Glutamatergic neuron (in vitro differentiated cells): ENCODE results near the gene SH3BP5. TPM values are rescaled to one million over a fixed set of nuclear protein-coding genes. Genes with fewer than 3 reads are reported as not detected.

Source experiments
- DNase-seq: peaks from one replicate; pipeline ENCODE4 v3.0.0; 2022
- H3K27ac Mint-ChIP-seq: one replicate; pipeline ENCODE4 v1.8.0; 2020; ENCODE audit warnings: mild to moderate bottlenecking, mixed read lengths, inconsistent platforms; ENCODE audit not compliant: unreplicated experiment
- H3K27me3 Mint-ChIP-seq: one replicate; pipeline ENCODE4 v1.8.0; 2020; ENCODE audit warnings: mild to moderate bottlenecking, moderate library complexity, mixed read lengths, inconsistent platforms; ENCODE audit not compliant: unreplicated experiment
- H3K36me3 Mint-ChIP-seq: one replicate; pipeline ENCODE4 v1.8.0; 2020; ENCODE audit warnings: mild to moderate bottlenecking, mixed read lengths, inconsistent platforms; ENCODE audit not compliant: unreplicated experiment
- H3K4me1 Mint-ChIP-seq: one replicate; pipeline ENCODE4 v1.8.0; 2020; ENCODE audit warnings: mild to moderate bottlenecking, low read depth, mixed read lengths, inconsistent platforms; ENCODE audit not compliant: unreplicated experiment
- H3K4me3 Mint-ChIP-seq: one replicate; pipeline ENCODE4 v1.8.0; 2020; ENCODE audit warnings: mild to moderate bottlenecking, mixed read lengths, inconsistent platforms; ENCODE audit not compliant: unreplicated experiment
- H3K9me3 Mint-ChIP-seq: one replicate; pipeline ENCODE4 v1.8.0; 2020; ENCODE audit warnings: mild to moderate bottlenecking, moderate library complexity, mixed read lengths, inconsistent platforms; ENCODE audit not compliant: unreplicated experiment
- total RNA-seq: library from RNA; stranded (reverse); fragmentation: NEBNext Ultra II Directional; extraction: Animal tissue kit (Norgen Biotek cat#: 25700); gene quantifications from one replicate; pipeline ENCODE4 v1.2.1, GENCODE V29; 2021; ENCODE audit not compliant: unreplicated experiment
- TF ChIP-seq, protein P1 (sequence below): fragments of 200-600 bp; sonication (generic); IDR thresholded peaks from one replicate; pipeline ENCODE4 v1.5.0; 2021; ENCODE audit not compliant: partially characterized antibody, unreplicated experiment

SH3BP5 gene
- total RNA-seq, 1 donor from 2014 or later, result 25.3 TPM

DNA sequence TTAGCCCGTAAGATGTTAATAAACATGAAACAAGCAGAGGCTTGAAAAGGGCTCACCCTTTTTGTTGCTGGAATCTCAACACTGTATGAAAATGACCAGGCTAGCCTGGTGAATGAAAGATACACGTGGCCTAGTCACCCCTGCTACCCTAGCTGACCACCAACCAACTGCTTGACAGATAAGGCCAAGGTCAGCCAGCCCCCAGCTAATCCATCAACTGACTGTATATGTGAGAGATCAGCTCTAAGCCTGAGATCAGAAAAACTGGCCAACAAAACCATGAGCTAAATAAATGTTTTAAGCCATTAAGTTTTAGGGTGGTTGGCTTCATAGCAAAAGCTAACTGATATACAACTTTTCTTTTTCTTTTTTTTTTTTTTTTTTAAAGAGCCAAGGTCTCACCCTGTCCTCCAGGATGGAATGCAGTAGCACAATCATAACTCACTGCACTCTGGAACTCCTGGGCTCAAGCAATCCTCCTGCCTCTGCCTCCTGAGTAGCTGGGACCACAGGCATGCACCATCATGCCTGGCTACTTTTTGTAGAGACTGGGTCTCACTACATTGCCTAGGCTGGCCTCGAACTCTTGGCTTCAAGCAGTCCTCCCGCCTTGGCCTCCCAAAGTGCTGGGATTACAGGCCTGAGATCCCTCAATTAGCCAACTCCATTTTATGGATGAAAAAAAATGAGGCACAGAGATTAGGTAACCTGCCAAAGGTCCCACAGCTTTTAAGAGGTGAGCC is 34.6 kb downstream of the SH3BP5 start:
- Mint-ChIP-seq H3K4me1 (peaks cover 39% of the 10 kb centered on the region), H3K4me3 (no peak overlapping the region), H3K27me3 (peaks cover 8% of the 10 kb centered on the region), H3K27ac (no peak overlapping the region), H3K9me3 (peaks cover 10% of the 10 kb centered on the region), H3K36me3 (no peaks in the 10 kb centered on the region)
- no peak for DNase-seq
- TF ChIP-seq, protein P1, sequence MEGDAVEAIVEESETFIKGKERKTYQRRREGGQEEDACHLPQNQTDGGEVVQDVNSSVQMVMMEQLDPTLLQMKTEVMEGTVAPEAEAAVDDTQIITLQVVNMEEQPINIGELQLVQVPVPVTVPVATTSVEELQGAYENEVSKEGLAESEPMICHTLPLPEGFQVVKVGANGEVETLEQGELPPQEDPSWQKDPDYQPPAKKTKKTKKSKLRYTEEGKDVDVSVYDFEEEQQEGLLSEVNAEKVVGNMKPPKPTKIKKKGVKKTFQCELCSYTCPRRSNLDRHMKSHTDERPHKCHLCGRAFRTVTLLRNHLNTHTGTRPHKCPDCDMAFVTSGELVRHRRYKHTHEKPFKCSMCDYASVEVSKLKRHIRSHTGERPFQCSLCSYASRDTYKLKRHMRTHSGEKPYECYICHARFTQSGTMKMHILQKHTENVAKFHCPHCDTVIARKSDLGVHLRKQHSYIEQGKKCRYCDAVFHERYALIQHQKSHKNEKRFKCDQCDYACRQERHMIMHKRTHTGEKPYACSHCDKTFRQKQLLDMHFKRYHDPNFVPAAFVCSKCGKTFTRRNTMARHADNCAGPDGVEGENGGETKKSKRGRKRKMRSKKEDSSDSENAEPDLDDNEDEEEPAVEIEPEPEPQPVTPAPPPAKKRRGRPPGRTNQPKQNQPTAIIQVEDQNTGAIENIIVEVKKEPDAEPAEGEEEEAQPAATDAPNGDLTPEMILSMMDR, result no peak

- TF ChIP-seq, protein P1, result no peak
- Mint-ChIP-seq H3K4me3 (no peak overlapping the region), H3K4me1 (peaks cover 28% of the 10 kb centered on the region), H3K9me3 (peaks cover 10% of the 10 kb centered on the region), H3K27ac (no peak overlapping the region), H3K27me3 (peaks cover 9% of the 10 kb centered on the region), H3K36me3 (no peaks in the 10 kb centered on the region)
- DNase-seq, result no peak
Observed at GRCh38 chr3:15295506-15295905, 36.9 kb downstream of the SH3BP5 start.

DNA sequence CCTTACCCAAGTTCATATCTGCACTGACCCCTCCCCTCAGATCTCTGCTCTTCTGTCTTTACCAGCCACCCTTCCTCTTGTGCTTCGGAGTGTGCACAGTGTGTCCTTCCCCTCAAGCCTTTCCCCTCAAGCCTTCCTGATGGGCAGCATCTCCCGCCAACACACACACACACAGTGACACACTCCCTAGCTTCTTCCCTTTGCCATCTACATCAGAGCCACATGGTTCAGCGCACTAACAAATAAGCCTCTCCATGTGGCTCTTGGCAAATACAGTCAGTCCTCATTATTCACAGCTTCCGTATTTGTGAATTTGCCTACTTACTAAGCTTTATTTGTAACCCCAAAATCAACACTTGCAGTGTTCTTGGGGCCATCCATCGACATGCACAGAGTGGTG is 37.5 kb downstream of the SH3BP5 start:
- Mint-ChIP-seq H3K27ac (peak overlapping the region; percentile 63), H3K9me3 (peaks cover 6% of the 10 kb centered on the region), H3K4me1 (peaks cover 23% of the 10 kb centered on the region), H3K27me3 (peaks cover 9% of the 10 kb centered on the region), H3K36me3 (no peaks in the 10 kb centered on the region), H3K4me3 (no peak overlapping the region)
- TF ChIP-seq, protein P1, result no peak
- DNase-seq, result no peak

- Mint-ChIP-seq H3K36me3 (no peaks in the 10 kb centered on the region), H3K9me3 (peaks cover 2% of the 10 kb centered on the region), H3K4me1 (peaks cover 12% of the 10 kb centered on the region), H3K27me3 (peaks cover 4% of the 10 kb centered on the region), H3K4me3 (no peak overlapping the region), H3K27ac (no peak overlapping the region)
- TF ChIP-seq, protein P1, result no peak
- DNase-seq, result no peak
Observed at GRCh38 chr3:15292765-15293522, 39.4 kb downstream of the SH3BP5 start.
